SU-DHL-6 (cell line): ENCODE data around the gene IQCE.
"Not testable (repeated sequence)": the region's sequence is repeated elsewhere in the genome, so short reads cannot be mapped to it uniquely, and the experiment has no call there.

Experiments used
- H2AFZ ChIP-seq: fragments of 200-600 bp; sonication (generic); 2 replicates; pipeline ENCODE4 v1.6.1; 2014; ENCODE audit warnings: low read depth, mild to moderate bottlenecking, moderate library complexity, mixed read lengths, antibody characterized with exemption, low read length; ENCODE audit not compliant: severe bottlenecking
- H3F3A ChIP-seq: fragments of 200-600 bp; shearing (Covaris generic); 2 replicates; pipeline ENCODE4 v1.6.0; 2016; ENCODE audit warnings: antibody characterized with exemption, mild to moderate bottlenecking; ENCODE audit not compliant: insufficient read depth
- H3K27ac ChIP-seq: fragments of 200-600 bp; sonication (generic); 2 replicates; pipeline ENCODE4 v1.5.1; 2016; ENCODE audit warnings: low read depth, mild to moderate bottlenecking, low read length, moderate library complexity, mixed read lengths
- H3K27me3 ChIP-seq: fragments of 200-600 bp; sonication (generic), shearing (Covaris generic); 2 replicates; pipeline ENCODE4 v1.6.0; 2014; ENCODE audit warnings: mild to moderate bottlenecking, low read length
- H3K36me3 ChIP-seq: fragments of 200-600 bp; sonication (generic); 2 replicates; pipeline ENCODE4 v1.6.1; 2014; ENCODE audit warnings: mild to moderate bottlenecking, low read length, mixed read lengths
- H3K4me2 ChIP-seq: fragments of 300-600, 200-600 bp; shearing (Covaris generic), sonication (generic); 2 replicates; pipeline ENCODE4 v1.6.0; 2014; ENCODE audit warnings: low read length, low read depth, mild to moderate bottlenecking; ENCODE audit not compliant: poor library complexity, severe bottlenecking
- H3K4me3 ChIP-seq: fragments of 200-600 bp; sonication (generic); 2 replicates; pipeline ENCODE4 v1.5.1; 2014; ENCODE audit warnings: antibody characterized with exemption, low read length, mild to moderate bottlenecking, mixed read lengths; ENCODE audit not compliant: insufficient read depth, poor library complexity, severe bottlenecking
- H3K79me2 ChIP-seq: fragments of 200-600 bp; sonication (generic); 2 replicates; pipeline ENCODE4 v1.6.1; 2014; ENCODE audit warnings: mild to moderate bottlenecking, low read length, moderate library complexity; ENCODE audit not compliant: insufficient read depth
- H3K9ac ChIP-seq: fragments of 200-600 bp; sonication (generic); 2 replicates; pipeline ENCODE4 v1.7.0; 2014; ENCODE audit warnings: mild to moderate bottlenecking, low read length
- H3K9me2 ChIP-seq: fragments of 200-600 bp; sonication (generic); replicated peaks from 2 replicates; pipeline ENCODE4 v1.6.1; 2014; ENCODE audit warnings: low read length; ENCODE audit not compliant: insufficient read depth
- H3K9me3 ChIP-seq: fragments of 200-600 bp; sonication (generic); 2 replicates; pipeline ENCODE4 v1.6.1; 2014; ENCODE audit warnings: low read length, mixed read lengths; ENCODE audit not compliant: insufficient read depth
- H4K20me1 ChIP-seq: fragments of 200-600 bp; sonication (generic); 2 replicates; pipeline ENCODE4 v1.6.1; 2014; ENCODE audit warnings: low read depth, mild to moderate bottlenecking, antibody characterized with exemption, low read length, moderate library complexity, mixed read lengths
- EZH2phosphoT487 ChIP-seq: fragments of 200-600 bp; sonication (generic), shearing (Covaris generic); conservative IDR thresholded peaks from 2 replicates; pipeline ENCODE4 v1.6.1; 2018; ENCODE audit warnings: mild to moderate bottlenecking, antibody characterized with exemption, low read length, moderate library complexity, mixed read lengths
- TF ChIP-seq, protein P1 (sequence below): fragments of 200-600 bp; sonication (generic); IDR thresholded peaks from one replicate; pipeline ENCODE4 v1.5.1; 2017; ENCODE audit warnings: antibody characterized with exemption, mild to moderate bottlenecking, low read length, moderate library complexity; ENCODE audit not compliant: insufficient read depth, poor library complexity, severe bottlenecking

Gene IQCE

DNA sequence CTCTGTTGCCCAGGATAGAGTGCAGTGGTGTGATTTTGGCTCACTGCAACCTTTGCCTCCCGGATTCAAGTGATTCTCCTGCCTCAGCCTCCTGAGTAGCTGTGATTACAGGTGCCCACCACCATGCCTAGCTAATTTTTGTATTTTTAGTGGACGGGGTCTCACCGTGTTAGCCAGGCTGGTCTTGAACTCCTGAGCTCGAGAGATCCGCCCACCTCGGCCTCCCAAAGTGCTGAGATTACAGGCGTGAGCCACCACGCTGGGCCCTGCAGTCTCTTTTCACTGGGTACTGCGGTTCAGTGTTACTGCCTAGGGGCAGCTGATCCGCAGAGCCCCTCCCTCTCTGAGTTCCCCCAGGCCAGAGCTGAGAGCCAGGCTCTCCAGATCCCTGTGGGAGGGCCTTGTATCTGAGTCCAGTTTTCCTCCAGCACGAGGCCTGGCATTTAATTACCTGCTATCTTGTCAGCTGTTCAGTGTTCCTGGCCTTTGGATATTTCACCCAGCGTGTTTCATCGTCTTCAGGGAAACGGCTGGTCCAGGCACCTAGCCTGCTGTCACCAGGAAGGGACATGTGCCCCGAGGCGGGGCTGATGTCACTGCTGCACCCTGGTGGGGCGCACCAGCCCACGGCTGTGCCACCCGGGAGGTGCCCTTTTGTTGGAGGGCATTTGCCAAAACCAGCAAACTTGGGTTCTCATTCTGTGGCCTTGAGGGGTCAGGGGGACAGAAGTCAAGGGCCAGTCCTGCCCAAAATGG is 22.7 kb upstream of the IQCE start:
- H3K79me2 ChIP-seq, H3K27me3 ChIP-seq, H3K9me2 ChIP-seq, H3K27ac ChIP-seq, H3K4me3 ChIP-seq, H2AFZ ChIP-seq, H3F3A ChIP-seq, H4K20me1 ChIP-seq, H3K9ac ChIP-seq, H3K4me2 ChIP-seq, H3K9me3 ChIP-seq, H3K36me3 ChIP-seq: not testable (repeated sequence)

DNA sequence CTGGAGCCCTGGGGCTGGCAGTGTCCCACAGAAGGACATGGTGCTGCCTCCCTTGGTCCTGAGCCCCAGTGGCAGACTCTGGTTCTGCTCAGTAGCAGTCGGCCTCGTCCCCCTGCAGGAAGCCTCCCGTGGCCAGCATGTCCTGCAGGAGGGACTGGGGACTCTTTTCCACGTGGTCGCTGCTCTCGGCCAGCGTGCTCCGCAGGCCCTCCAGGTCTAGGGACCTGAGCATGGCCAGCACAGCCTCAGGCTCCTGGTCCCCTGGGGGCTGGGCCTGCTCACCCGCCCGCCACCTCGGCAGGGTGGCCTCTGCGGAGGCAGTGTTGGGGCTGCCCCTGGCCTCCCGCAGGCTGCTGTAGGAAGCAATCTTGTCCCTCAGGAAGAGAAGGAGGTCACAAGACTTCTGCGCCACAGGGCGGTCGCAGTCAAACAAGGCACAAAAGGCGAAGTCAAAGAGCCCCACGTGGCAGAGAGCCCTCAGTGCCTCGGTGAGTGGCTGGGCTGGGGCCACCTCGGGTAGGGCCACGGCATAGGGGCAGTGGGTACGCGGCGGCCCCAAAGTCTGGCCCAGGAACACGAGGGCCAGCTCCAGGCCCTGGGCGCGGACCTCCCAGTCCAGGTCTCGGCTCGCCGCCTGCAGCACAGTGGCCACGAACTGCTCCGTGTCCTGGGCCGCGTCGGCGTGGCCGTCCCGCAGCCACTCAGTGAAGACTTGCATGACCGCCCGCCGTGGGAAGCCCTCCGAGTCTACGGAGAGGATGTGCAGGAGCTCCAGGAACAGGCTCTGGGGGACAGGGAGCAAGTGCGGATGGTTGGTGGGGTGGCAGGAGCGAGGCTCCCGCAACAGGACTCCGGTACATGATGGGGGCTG is 20.6 kb upstream of the IQCE start:
- H3K9me2 ChIP-seq, result no peaks in the 10 kb centered on the region
- no peak for TF ChIP-seq EZH2phosphoT487
- TF ChIP-seq, protein P1, sequence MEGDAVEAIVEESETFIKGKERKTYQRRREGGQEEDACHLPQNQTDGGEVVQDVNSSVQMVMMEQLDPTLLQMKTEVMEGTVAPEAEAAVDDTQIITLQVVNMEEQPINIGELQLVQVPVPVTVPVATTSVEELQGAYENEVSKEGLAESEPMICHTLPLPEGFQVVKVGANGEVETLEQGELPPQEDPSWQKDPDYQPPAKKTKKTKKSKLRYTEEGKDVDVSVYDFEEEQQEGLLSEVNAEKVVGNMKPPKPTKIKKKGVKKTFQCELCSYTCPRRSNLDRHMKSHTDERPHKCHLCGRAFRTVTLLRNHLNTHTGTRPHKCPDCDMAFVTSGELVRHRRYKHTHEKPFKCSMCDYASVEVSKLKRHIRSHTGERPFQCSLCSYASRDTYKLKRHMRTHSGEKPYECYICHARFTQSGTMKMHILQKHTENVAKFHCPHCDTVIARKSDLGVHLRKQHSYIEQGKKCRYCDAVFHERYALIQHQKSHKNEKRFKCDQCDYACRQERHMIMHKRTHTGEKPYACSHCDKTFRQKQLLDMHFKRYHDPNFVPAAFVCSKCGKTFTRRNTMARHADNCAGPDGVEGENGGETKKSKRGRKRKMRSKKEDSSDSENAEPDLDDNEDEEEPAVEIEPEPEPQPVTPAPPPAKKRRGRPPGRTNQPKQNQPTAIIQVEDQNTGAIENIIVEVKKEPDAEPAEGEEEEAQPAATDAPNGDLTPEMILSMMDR, result no peak
- H4K20me1 ChIP-seq, result no peaks in the 10 kb centered on the region
- H3K4me2 ChIP-seq, result no peak overlapping the region
- no peaks in the 10 kb centered on the region for H3K9me3 ChIP-seq
- no peaks in the 10 kb centered on the region for H3K79me2 ChIP-seq
- no peaks in the 10 kb centered on the region for H3K27me3 ChIP-seq
- H3K36me3 ChIP-seq, result no peaks in the 10 kb centered on the region
- no peaks in the 10 kb centered on the region for H3F3A ChIP-seq
- no peak overlapping the region for H3K4me3 ChIP-seq
- no peak overlapping the region for H3K9ac ChIP-seq
- no peak overlapping the region for H3K27ac ChIP-seq
- H2AFZ ChIP-seq, result no peak overlapping the region

DNA sequence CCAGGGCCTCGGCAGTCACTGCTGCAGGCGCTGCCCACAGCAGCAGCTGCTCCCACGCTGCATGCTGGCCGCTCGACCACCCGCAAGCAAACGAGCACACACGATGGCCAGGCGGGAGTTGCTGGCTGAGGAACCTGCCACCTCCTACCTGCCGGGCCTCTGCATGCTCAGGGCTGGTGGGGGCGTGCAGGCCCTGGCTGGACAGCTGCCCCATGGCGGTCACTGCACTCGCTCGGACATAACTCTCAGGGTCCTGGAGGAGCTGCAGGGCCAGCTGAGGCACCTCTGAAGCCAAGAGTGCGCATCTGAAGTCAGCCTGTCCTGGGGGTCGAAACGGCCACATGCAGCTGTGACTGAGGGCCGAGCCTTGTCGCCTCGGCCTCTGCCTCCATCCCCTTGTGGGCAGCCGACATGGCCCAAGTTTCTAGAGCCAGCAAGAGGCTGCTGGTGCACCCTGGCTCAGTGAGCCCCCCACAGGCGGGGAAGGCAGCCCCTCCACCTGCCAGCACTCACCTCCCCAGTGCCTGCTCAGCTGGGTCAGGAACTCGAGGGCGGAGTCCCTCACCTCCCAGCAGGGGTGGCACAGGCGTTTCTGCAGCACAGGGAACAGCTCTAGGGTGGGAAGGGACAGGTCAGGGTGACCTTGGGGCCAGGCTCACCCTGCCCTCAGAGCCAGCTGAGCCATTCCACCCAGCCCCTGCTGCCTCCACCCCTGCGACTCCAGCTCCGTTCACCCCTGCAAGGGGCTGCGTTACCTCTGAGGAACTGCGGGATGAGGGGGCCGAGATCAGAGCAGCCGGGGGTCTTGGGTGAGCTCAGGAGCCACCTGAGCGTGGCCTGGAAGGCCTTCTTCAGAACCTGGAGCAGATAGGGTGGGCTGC is 19.5 kb upstream of the IQCE start:
- Histone ChIP-seq H4K20me1 (no peaks in the 10 kb centered on the region), H3K79me2 (no peaks in the 10 kb centered on the region), H3K9me3 (no peaks in the 10 kb centered on the region), H3K27ac (no peak overlapping the region), H3K27me3 (no peaks in the 10 kb centered on the region), H3K4me3 (no peak overlapping the region), H3F3A (no peaks in the 10 kb centered on the region), H3K4me2 (no peak overlapping the region), H2AFZ (no peak overlapping the region), H3K9me2 (no peaks in the 10 kb centered on the region), H3K9ac (no peak overlapping the region), H3K36me3 (no peaks in the 10 kb centered on the region)
- no peak for TF ChIP-seq EZH2phosphoT487
- TF ChIP-seq, protein P1, result no peak
